Left colon (tissue), 2 donors: ENCODE results near the gene HNRNPA2B1. TPM values are rescaled to one million over a fixed set of nuclear protein-coding genes. Genes with fewer than 3 reads are reported as not detected.
A peak's percentile ranks its signal among the peaks of the same experiment; 100 is the strongest.
"Not testable (repeated sequence)": the region's sequence is repeated elsewhere in the genome, so short reads cannot be mapped to it uniquely, and the experiment has no call there.

Experiments used
- ATAC-seq: fragments of 200-7000 bp; cut with Tn5 transposase; one replicate; pipeline ENCODE4 v1.9.1; 2020; ENCODE audit warnings: mild to moderate bottlenecking, moderate library complexity
- DNase-seq, 2 donors: peaks; one replicate each; pipeline ENCODE4 v3.0.0-alpha.2; 2020
- intact Hi-C, 2 donors: fragments of 100-400 bp; cut with DNase I in 1 of 2; cut with micrococcal nuclease in 1 of 2; formaldehyde crosslinking; loops; one replicate each; pipeline versions ENCODE4 v1.11.2 to v1.14.0; 2022; cut with DNase I, micrococcal nuclease
- total RNA-seq, 2 donors: library from RNA; stranded (reverse); fragmentation: NEBNext Ultra II Directional; extraction: Animal tissue kit (Norgen Biotek cat#: 25700); gene quantifications; one replicate each; pipeline ENCODE4 v1.2.1, GENCODE V29; 2021
- donor health status: DM: no; HTN: no; CAD: no.
- donor health status: DM: yes; HTN: yes; CAD: no.

HNRNPA2B1 gene
- total RNA-seq, 2 donors from 2014 or later = 295 to 453 TPM

GRCh38 chr7:26188206-26188956 is 12.2 kb downstream of the HNRNPA2B1 start:
- intact Hi-C loops = no loop called here
- DNase-seq (no peak), ATAC-seq (no peak)

GRCh38 chr7:26187380-26188205 is 13.0 kb downstream of the HNRNPA2B1 start:
- DNase-seq (no peak), ATAC-seq (peak; percentile 4)
- intact Hi-C loops = no loop called here

- DNase-seq = no peak
- no peak for ATAC-seq
- intact Hi-C loops = no loop called here
Observed at GRCh38 chr7:26186364-26187311, 13.9 kb downstream of the HNRNPA2B1 start.

DNA sequence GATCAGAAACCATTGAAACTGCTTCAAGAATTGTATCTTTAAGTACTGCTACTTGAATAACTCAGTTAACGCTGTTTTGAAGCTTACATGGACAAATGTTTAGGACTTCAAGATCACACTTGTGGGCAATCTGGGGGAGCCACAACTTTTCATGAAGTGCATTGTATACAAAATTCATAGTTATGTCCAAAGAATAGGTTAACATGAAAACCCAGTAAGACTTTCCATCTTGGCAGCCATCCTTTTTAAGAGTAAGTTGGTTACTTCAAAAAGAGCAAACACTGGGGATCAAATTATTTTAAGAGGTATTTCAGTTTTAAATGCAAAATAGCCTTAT is 14.7 kb downstream of the HNRNPA2B1 start:
- DNase-seq = no peak
- ATAC-seq = no peak
- intact Hi-C loops = no loop called here

DNA sequence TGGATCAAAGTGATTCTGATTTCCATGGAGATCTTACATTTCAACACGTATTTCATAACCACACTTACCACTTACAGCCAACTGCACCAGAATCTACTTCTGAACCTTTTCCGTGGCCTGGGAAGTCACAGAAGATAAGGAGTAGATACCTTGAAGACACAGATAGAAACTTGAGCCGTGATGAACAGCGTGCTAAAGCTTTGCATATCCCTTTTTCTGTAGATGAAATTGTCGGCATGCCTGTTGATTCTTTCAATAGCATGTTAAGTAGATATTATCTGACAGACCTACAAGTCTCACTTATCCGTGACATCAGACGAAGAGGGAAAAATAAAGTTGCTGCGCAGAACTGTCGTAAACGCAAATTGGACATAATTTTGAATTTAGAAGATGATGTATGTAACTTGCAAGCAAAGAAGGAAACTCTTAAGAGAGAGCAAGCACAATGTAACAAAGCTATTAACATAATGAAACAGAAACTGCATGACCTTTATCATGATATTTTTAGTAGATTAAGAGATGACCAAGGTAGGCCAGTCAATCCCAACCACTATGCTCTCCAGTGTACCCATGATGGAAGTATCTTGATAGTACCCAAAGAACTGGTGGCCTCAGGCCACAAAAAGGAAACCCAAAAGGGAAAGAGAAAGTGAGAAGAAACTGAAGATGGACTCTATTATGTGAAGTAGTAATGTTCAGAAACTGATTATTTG is 15.3 kb downstream of the HNRNPA2B1 start:
- intact Hi-C loops = no loop called here
- DNase-seq (no peak), ATAC-seq (peak; percentile 10)

- intact Hi-C loops = not testable (repeated sequence)
- peak; percentile 7 for ATAC-seq
Observed at GRCh38 chr7:26184281-26185101, 16.1 kb downstream of the HNRNPA2B1 start.

DNA sequence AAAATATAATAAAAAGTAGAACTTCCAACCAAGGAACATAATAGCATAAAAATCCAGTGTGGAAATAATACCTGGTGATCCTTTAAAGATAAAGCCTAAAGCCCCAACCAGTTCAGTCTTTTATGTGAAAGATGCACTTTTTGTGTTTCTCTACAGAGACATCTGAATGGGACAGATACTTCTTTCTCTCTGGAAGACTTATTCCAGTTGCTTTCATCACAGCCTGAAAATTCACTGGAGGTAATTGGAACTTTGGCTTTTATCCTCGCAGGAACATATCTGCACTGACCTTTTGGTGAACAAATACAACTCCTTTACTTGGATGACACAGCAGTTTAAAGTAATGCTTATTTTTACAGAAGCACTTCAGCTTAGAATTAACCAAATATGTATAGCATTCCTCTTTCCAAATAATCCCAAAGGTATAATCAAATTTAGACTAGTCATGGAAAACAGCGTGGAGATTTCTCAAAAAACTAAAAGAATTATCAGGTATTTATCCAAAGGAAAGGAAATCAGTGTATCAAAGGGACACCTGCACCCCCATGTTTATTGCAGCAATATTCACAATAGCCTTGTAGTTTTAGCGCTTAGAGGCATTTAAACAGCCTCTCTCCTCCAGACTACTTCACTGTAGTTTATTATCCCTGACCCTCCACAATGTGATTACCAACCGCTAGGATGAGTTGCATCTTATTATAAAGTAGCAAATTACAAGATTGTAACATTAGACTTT is 16.8 kb downstream of the HNRNPA2B1 start:
- intact Hi-C loops = no loop called here
- DNase-seq = no peak
- ATAC-seq = no peak

More at GRCh38 chr7:26184281-26185101, 16.1 kb downstream of the HNRNPA2B1 start:
- not testable (repeated sequence) for DNase-seq

- intact Hi-C loops = no loop called here
- ATAC-seq (peak; percentile 10), DNase-seq (no peak)
Observed at GRCh38 chr7:26182706-26183105, 17.8 kb downstream of the HNRNPA2B1 start.

DNA sequence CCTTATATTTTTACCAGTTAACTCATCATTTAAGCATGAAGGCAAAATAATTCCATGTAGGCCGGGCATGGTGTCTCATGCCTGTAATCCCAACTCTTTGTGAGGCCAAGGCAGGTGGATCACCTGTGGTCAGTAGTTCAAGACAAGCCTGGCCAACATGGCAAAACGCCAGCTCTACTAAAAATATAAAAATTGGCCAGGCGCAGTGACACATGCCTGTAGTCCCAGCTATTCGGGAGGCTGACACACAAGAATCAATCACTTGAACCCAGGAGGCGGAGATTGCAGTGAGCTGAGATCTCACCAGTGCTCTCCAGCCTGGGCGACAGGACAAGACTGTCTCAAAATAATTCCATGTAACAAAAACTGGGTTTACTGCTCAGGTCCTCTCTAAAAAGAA is 18.3 kb downstream of the HNRNPA2B1 start:
- intact Hi-C loops = no loop called here
- ATAC-seq (peak; percentile 4), DNase-seq (no peak)

- ATAC-seq (no peak), DNase-seq (no peak)
- intact Hi-C loops = no loop called here
Observed at GRCh38 chr7:26181474-26182227, 18.9 kb downstream of the HNRNPA2B1 start.

- ATAC-seq = peak; percentile 1
- DNase-seq = no peak
- intact Hi-C loops = no loop called here
Observed at GRCh38 chr7:26180792-26181198, 19.8 kb downstream of the HNRNPA2B1 start.

DNA sequence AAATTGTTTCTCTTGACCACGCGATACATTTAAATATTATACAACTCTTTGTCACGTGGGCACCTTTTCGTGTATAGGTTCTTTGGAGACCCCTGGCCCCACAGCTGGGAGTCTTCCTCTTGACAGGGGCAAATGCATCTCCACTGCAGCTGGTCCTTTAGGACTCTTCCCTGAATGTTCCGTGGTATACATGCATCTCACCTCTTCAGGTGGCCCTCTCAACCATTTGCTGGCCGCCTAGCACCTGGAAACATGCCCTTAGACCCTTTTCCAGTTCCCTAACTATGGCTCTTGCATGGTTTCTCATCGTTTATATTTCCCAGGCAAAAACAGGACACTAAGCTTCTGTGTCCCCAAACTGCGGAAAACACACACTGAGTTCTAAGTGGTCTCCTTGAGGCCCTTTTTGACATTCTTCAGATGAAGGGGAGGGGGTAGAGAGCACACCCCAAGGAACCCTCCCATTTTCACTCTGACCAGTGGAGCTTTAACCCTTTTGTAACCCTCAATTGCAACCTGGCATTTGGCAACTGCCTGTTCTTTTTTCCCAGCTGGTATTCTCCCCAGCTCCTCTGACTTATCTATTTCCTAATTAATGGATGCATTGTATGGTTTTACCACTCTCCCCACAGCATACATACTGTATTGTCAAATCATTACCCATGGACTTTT is 20.6 kb downstream of the HNRNPA2B1 start:
- ATAC-seq (peak; percentile 5), DNase-seq (no peak)
- intact Hi-C loops = no loop called here

DNA sequence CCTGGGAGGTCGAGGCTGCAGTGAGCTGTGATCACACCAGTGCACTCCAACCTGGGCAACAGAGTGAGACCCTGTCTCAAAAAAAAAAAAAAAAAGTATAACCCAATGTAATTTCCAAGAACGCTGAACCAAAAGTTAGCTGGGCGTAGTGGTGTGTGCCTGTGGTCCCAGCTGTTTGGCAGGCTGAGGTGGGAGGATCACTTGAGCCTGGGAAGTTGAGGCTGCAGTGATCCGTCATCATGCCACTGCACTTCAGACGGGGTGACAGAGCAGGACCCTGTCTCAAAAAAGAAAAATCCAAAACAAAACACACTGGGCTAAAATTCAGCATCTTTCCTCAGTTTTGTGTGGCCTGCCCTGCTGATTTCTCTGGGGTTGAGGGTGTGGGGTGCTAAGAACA is 21.1 kb downstream of the HNRNPA2B1 start:
- DNase-seq (no peak), ATAC-seq (no peak)
- intact Hi-C loops = no loop called here

DNA sequence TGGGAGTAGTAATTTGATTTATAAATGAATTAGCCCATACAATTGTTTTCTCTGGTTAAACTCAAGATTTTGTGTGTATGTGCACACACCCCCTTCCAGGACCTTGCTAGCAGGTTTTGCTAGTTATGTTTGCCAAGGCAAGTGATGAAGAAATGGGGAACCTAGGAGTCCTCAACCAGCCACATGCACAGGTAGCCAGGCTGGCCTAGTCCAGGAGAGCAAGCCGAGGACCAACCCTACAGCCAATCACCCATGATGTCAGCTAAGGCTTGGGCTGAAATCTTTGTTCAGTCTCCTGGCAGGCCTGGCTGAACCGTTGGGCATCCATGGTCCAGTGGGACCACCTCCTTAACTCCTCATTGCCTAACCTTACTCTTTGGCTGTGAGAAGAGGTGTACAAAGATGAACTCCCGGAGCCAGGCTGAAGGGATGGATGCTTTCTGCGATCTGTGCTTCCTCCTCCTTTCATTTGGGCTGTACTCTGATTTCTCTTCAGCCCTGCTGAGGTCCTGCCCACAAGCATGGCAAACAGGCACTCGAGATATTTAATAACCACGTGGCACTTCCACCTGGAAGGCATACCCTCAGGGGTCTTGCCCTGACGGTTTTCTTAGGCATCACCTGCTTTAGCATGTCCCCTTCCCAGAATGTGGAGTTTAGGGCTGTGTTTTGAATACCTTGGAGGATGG is 22.1 kb downstream of the HNRNPA2B1 start:
- intact Hi-C loops = no loop called here
- peak; percentile 4 for ATAC-seq
- DNase-seq = no peak

GRCh38 chr7:26177269-26177668 is 23.3 kb downstream of the HNRNPA2B1 start:
- ATAC-seq, intact Hi-C loops, DNase-seq: not testable (repeated sequence)
